ENCODE data around the gene PADI2. TPM values are rescaled to one million over a fixed set of nuclear protein-coding genes. Genes with fewer than 3 reads are reported as not detected.

The PADI2 gene
- total RNA-seq, 2 donors from 2014 or later, result 177 to 211 TPM

DNA sequence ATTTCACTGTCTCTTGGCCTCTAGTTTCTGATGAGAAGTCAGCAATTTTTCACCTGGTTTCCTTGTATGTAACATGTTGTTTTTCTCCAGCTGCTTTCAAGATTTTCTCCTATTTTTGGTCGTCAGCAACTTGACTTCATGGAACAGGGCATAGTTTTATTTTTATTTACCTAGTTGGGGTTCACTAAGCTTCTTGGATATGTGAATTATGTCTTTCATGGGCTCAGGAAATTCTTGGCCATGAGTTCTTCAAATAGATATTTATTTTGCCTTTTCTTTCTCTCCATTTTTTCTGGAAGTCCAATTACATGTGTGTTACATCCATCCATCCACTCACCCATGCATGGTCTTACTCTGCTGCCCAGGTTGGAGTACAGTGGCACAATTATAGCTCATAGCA, 79.1 kb downstream of the PADI2 start:
- Histone ChIP-seq H3K9me3 (no peaks in the 10 kb centered on the region), H3K27me3 (no peaks in the 10 kb centered on the region), H3K36me3 (peaks cover 4% of the 10 kb centered on the region), H3K4me1 (no peaks in the 10 kb centered on the region), H3K27ac (no peak overlapping the region), H3K4me3 (no peak overlapping the region), H3K9ac (ENCODE audit: low read depth in 2 of 2, low read length in 2 of 2) (no peak overlapping the region)
- no peak for TF ChIP-seq CTCF (IDR thresholded peaks at IDR 0.05)
- intact Hi-C loops (cut with DNase I), result loop anchor here (5.0 kb wide), 1 partner anchor 83 kb away; no protein-coding TSS in a partner anchor
- no peak for DNase-seq

DNA sequence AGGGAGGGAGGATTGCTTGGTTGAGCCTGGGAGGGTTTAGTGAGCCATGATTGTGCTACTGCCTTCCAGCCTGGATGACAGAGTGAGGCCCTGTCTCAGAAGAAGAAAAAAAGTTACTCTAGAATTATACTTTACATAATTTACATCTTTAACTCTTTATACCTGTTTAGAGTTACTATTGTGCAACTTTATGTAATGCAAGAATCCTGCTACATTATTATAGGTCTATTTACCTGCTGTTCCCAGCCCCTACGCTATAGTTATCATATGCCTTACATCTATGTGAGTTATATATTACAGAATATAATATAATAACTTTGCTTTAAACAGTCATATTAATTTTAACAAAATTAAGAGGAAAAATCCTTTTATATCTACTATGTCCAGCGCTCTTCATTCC, 79.7 kb downstream of the PADI2 start:
- TF ChIP-seq CTCF (IDR thresholded peaks at IDR 0.05), result no peak
- intact Hi-C loops (cut with DNase I), result no loop called here
- no peak for DNase-seq
- no peak overlapping the region for H3K27ac ChIP-seq
- H3K9me3 ChIP-seq, result no peaks in the 10 kb centered on the region
- H3K9ac ChIP-seq (ENCODE audit: low read depth in 2 of 2, low read length in 2 of 2), result no peak overlapping the region
- H3K4me3 ChIP-seq, result no peak overlapping the region
- H3K4me1 ChIP-seq, result no peaks in the 10 kb centered on the region
- no peaks in the 10 kb centered on the region for H3K27me3 ChIP-seq
- H3K36me3 ChIP-seq, result no peaks in the 10 kb centered on the region

- no peaks in the 10 kb centered on the region for H3K27me3 ChIP-seq
- no peak overlapping the region for H3K9ac ChIP-seq (ENCODE audit: low read depth in 2 of 2, low read length in 2 of 2)
- intact Hi-C loops (cut with DNase I), result no loop called here
- no peaks in the 10 kb centered on the region for H3K4me1 ChIP-seq
- no peak for TF ChIP-seq CTCF (IDR thresholded peaks at IDR 0.05)
- peaks cover 6% of the 10 kb centered on the region for H3K36me3 ChIP-seq
- DNase-seq, result no peak
- no peaks in the 10 kb centered on the region for H3K9me3 ChIP-seq
- no peak overlapping the region for H3K4me3 ChIP-seq
- no peak overlapping the region for H3K27ac ChIP-seq
These were observed 85.8 kb downstream of the PADI2 start for GRCh38 chr1:17033481-17033880.

DNA sequence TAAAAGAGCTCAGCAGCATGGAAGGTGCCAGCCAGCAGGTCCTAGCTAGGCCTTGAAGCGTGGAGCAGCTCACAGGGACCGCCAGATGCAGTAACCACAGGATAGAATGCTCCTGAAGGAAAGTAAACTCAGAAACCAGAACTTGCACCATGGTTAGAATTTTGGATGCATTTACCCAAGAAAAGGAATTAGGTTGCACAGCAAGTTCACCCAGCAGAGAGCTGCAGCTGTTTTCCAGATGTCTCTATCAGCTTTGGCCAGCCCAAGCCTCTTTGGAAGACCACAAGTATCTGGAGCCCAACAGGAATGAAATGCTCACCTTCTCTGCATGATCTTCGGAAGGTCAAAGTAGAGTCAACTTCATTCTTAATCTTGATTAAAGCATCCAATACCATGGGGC, 86.5 kb downstream of the PADI2 start:
- Histone ChIP-seq H3K9ac (ENCODE audit: low read depth in 2 of 2, low read length in 2 of 2) (no peak overlapping the region), H3K9me3 (no peaks in the 10 kb centered on the region), H3K27ac (no peak overlapping the region), H3K4me1 (no peaks in the 10 kb centered on the region), H3K27me3 (no peaks in the 10 kb centered on the region), H3K4me3 (no peak overlapping the region), H3K36me3 (peaks cover 7% of the 10 kb centered on the region)
- TF ChIP-seq CTCF (IDR thresholded peaks at IDR 0.05), result no peak
- intact Hi-C loops (cut with DNase I), result no loop called here
- no peak for DNase-seq

DNA sequence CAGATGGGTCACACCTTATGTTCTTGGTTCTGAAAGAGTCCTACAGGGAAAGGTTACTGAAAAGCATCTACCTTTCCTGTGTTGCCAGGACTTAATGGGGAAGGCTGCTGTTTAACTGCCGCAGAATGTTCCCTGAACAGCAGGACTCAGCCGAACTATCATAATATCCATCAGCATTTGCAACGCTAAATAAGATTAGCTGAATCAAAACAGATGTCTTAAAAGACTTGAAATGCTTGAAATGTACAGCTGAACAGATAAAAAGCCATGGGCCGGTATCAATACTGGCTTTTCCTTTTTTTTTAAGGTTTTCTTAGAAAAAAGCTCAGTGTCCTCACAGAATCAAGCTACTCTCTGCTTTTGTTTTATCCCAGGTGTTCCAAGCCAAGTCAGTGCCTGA, 87.8 kb downstream of the PADI2 start:
- Histone ChIP-seq H3K27me3 (no peaks in the 10 kb centered on the region), H3K36me3 (peaks cover 15% of the 10 kb centered on the region), H3K9ac (ENCODE audit: low read depth in 2 of 2, low read length in 2 of 2) (no peak overlapping the region), H3K4me1 (no peaks in the 10 kb centered on the region), H3K4me3 (no peak overlapping the region), H3K9me3 (no peaks in the 10 kb centered on the region), H3K27ac (no peak overlapping the region)
- intact Hi-C loops (cut with DNase I), result no loop called here
- no peak for DNase-seq
- no peak for TF ChIP-seq CTCF (IDR thresholded peaks at IDR 0.05)

DNA sequence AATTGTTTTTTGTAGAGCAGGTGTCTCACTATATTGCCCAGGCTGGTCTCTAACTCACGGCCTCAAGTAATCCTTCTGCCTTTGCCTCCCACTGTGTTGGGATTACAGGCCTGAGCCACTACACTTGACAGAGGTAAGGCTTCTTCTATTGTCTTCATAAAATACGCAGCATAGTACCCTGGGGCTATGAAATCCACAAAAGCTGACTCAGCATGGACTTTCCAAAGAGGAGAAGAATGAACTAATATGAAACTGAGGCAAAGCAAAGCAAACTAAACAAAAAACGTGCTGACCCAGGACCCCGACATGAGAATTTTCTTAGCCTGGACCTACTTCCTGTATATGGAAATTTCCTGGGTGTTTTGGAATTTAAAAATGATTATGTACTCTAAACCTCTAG, 89.0 kb downstream of the PADI2 start:
- no peaks in the 10 kb centered on the region for H3K4me1 ChIP-seq
- no peak overlapping the region for H3K4me3 ChIP-seq
- H3K9ac ChIP-seq (ENCODE audit: low read depth in 2 of 2, low read length in 2 of 2), result no peak overlapping the region
- H3K36me3 ChIP-seq, result peaks cover 20% of the 10 kb centered on the region
- DNase-seq, result no peak
- no peaks in the 10 kb centered on the region for H3K9me3 ChIP-seq
- intact Hi-C loops (cut with DNase I), result no loop called here
- no peaks in the 10 kb centered on the region for H3K27me3 ChIP-seq
- H3K27ac ChIP-seq, result no peak overlapping the region
- no peak for TF ChIP-seq CTCF (IDR thresholded peaks at IDR 0.05)

Measured in colonic mucosa (tissue), 4 donors.